Hematopoietic multipotent progenitor cell treated with erythropoietin and hydrocortisone succinate and interleukin-3 and kit ligand, for 6 days (in vitro differentiated cells): Measurements from ENCODE around the gene GPR31.

ENCODE experiments used
- DNase-seq: peaks from one replicate; pipeline ENCODE4 v3.0.0-alpha.2; 2015

The GPR31 gene

DNA sequence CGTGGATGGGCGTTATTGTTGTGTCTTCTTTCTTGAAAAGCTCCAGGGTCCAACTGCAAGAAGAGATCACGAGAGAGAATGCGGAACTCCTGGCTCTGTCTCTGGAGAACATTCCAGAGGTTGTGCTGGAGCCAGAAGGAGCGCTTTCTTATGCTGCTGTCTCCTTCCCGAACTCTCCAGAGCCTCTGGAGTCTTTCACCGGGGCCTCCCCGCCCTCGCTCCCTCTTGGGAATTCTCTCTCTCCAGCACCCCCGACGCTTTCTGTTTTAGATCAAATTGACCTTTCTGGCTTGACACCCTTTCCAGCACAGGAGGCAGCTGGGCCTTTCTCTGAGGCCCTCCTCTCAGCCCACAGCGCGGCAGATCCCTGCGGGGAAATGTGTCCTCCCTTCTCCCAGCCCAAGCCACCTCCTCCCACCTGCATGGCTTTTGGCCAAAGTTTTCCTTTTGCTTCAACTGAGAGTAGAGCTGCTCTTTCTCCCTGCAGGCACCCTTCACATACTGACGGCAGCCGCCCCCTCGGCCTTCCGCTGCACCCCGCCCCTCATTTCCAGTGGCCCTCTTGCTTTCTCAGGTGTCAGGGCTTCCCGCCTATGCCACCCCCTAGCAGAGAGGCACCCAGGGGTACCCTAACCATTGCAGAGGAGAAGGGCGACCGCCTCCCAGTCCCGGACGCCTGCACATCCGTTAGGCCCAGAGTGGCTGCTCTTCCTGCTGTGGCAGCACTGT lies 41.5 kb downstream of the GPR31 start:
- no peak for DNase-seq

DNA sequence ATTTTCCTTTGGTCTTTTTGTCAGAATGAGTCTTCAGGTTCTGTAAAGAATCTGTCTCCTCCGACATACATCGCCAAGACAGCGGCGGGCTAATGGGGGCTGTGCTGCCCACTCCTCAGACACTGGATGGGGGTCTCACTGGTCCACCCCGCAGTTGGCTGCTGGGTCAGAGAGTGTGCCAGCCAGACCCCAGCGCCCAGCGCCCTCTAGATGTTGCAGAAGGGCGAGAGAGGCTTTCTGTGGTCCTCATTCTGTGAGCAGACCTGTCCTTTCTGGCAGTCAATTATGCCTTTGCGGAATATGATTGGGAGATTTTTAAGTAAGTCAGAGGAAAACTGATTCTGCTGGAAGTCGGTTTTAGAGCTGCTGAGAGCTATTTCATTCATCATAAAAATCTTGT lies 42.7 kb downstream of the GPR31 start:
- DNase-seq: no peak

DNA sequence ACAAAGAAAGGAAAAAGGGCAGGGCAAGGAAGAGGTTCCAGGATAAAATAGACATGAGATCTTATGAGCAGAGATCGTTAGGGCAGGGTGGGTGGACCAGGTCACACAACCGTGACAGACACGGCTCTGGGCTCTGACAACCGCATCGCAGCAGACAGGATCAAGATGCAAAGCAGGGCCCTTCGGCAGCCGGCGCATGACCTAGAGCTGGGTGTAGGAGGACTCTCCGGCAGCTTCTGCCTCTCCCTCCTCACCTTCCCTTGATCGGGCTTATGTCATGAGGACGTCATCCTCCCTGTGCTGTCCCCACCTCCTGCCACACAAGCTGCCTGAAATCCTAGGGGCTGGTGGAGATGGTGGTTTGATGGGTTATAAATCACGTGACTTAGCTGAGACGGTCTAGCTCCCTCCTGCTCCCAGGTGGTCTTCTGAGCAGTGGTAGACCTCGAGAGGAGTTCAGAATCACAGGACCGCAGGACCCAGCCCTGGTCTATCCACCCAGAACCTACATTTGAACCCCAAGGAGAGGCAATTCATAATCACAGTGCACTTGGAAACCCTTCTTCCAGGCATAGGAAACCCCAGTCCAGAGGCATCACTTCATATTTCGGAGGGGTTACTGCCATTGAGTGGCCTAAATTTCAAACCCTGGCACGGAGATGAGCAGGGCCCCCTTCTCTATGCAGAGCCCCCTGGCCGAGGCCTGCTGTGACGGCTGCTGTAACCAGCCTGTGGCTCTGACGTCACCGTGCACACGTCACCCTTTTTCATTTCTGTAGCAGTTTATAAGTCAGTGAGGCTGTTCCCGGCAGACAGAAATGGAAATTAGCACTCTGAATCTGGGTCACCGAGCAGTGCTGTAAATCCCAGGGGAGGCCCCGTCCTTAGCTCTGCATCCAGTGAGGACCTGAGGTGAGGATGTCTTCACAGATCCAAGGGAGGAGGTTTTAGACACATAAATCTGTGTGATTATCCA lies 43.6 kb downstream of the GPR31 start:
- no peak for DNase-seq

GRCh38 chr6:167113047-167113754 lies 44.6 kb downstream of the GPR31 start:
- no peak for DNase-seq

DNA sequence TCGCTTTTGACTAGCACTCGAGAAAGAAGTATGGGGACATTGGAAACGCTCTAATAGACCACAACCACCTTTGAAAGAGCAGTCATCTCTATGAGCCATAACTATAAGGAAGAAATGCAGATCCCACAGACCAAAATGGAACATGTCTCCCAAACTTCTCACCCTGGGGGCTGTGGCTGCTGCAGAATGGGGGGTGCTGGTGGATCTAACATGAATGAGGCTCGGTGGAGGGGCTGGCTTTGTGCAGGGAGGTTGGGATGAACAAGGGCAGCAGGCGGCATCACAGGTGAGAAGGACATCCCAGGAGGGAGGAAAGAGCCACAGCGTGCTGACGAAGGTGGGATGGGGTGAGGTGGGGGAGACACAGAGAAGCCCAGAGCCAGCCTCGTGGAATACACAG lies 45.4 kb downstream of the GPR31 start:
- DNase-seq: no peak

GRCh38 chr6:167111597-167111996 lies 46.2 kb downstream of the GPR31 start:
- DNase-seq: no peak

GRCh38 chr6:167109651-167110050 lies 48.1 kb downstream of the GPR31 start:
- no peak for DNase-seq

GRCh38 chr6:167108278-167108677 lies 49.5 kb downstream of the GPR31 start:
- no peak for DNase-seq

GRCh38 chr6:167107787-167108186 lies 50.0 kb downstream of the GPR31 start:
- DNase-seq: no peak

DNA sequence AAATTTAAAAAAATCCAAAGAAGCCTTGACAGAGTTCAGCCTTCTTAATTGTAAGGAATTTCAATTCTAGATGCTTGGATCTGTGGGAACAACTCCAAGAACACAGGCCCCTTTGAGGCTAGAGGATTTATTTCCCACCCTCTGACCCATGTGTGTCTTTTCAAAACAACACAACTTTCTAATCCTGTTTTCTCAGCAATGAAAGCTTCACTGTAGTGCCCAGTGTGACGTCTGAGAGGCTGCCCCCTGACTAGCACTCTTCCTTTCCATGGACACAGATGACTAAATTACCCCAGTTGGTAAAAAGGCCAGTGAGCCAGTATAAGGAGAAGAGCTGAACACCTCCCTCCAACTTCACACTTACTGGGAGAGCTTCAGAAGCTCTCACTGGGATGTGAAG lies 51.4 kb downstream of the GPR31 start:
- DNase-seq: no peak
